DMS114 treated with DMSO at 0.1 percent for 48 hours (cell line): ENCODE measurements around the gene LRRC75B.
"Not testable (repeated sequence)": the region's sequence is repeated elsewhere in the genome, so short reads cannot be mapped to it uniquely, and the experiment has no call there.

ENCODE experiments used
- DNase-seq: peaks from one replicate; lab custom pipeline; 2025; ENCODE audit not compliant: unreplicated experiment; lab: John Stamatoyannopoulos, UW

LRRC75B gene

DNA sequence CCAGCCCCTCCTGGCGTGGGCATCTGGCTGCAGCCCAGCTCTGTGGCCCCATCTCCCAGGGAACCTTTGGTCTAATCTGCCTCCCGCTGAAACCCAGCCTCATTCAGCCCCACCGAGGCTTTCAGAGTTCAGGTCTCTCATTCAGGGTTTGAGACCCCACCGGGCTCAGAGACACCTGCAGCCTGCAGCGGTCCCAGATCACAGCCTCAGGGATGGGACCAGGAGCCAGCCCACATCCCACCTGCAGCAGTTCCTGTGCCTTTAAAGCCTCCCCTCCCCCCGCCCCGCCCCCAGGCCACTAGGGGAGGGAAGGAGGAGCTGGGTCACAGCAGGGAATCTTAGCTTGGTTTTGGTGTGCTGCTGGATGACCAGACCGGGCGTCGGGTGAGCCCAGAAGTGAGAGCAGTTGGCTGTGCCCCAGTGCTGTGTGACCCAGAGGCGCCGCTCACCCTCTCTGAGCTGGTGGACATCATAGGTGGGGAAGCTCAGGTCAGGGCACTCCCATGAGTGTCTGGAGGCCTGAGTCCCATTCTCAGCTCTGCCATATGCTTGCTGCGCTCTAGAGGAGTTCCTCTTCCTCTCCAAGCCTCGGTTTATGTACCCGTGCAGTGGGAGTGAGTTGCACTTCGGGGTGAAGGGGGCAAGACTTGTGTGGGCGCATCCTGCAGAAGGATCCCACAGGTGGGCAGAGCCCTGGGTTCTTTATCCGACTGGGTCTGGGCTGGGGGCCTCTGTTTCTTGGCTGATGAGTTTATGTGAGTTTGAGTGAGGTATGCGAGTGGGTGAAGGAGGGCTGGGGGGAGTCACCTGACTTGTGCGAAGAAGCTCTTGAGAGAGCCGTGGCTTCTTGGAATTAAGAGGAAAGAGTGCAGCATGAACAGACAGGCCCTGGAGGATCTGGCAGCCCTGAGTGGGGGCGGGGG lies 10.2 kb upstream of the LRRC75B start, which contains the start of gene GGT1:
Gene GGT1, plus strand, starts transcription at position 347 of the 923 bp plus-strand sequence. CDS start 7,889 bp downstream, outside the sequence.
- not testable (repeated sequence) for DNase-seq

DNA sequence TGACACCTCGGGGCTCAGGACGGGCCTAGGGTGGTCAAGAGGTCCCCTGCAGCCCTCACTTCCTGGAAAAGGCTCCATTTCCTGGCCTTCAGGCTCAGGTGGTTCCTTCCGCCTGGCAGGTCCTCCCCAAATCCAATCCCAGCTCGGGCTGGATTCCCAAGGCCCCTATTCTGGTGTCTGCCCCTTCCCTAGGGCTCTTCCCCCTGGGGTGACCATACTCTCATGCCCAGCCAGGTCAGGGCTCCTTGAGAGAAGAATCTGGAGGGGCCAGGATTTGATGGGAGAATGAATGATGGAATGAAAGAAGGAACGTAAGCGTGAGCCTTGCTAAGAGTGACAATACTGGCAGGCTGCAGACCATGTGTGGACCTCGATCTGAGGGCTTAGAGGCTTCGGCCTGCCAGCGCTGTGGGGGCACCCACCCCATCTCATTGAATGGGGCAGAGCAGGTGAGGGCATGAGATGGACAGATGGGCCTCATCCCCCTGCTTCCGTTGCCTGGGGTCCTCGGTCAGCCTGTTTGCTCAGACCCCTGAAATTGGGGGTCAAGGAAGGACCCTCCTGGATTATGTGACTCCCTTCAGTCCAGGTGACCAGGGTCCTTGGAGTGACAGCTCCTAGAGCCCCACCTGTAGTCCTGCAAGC lies 9.4 kb upstream of the LRRC75B start:
- not testable (repeated sequence) for DNase-seq

DNA sequence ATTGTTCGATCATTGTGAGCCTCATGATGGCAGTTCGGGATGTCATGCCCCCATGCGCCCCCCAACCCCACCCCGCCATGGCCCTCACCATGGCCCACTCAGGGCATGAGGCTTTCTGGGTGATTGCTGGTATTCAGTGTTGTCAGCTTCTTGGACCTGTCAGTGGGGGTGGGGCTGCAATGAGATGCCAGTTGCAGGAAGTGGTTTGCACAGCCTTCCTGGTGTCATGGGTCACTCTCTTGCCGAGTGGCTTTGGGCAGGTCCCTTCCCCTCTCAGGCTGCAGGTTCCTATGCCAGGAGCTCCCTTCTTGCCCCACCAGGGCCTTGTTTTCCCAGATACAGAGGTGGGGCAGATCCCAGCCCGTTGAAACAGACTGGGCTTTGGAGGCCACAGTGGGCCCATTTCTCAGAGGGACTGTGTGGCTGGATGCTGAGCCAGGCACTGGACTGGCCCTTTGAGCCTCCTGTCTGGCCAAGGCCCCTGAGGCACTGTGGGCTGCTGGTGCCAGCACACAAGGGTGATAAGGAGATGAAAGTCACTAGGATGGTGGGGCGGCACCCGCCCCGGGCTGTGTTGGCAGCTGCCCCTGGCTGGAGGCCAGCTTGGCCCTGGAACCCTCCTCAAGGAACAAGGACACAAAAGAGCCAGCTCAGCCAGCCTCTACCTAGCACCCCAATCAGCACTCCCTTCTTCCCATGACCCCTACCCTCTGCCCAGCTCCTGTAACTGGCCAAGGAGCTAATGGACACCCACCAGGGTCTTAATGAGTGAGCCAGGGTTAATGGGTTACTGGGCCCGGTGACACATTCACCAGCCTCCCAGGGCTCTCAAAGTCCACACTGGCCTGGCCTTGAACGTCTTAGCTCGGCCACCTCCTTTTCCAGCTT lies 8.6 kb upstream of the LRRC75B start:
- no peak for DNase-seq

DNA sequence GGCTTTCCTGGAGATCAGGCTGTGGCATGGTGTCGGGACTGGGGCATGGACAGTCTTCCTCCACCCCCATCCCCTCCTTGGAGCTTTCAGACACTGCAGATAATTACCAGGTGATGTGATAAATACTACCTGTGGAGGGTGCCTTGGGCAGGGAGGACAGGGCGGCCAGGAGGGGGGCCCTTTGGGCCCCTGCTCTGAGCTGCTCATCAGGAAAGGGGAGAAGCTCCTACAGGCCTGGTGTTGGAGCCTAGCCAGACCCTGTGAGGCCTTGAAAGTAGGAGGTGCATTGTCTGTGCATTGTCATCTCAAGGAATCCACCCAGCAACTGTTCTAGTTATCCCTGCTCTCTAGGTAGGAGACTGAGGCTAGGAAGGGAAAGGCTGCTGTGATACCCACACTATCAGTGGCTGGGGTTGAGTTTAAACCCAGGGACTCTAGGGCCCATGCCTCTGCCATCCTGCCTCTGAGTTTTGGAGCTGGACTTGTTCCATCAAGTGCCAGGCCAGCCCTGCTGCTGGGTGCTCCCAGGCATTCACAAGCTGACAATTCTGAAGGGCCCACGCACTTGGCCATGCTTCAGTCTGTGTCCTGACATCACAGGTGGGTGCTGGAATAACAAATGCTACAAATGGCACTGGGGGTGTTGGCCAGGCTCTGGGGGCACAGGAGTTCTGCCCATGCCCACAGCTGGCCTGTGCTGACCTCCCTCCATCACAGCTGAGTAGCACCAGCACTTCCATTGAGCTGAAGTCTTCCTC lies 7.3 kb upstream of the LRRC75B start:
- not testable (repeated sequence) for DNase-seq

DNA sequence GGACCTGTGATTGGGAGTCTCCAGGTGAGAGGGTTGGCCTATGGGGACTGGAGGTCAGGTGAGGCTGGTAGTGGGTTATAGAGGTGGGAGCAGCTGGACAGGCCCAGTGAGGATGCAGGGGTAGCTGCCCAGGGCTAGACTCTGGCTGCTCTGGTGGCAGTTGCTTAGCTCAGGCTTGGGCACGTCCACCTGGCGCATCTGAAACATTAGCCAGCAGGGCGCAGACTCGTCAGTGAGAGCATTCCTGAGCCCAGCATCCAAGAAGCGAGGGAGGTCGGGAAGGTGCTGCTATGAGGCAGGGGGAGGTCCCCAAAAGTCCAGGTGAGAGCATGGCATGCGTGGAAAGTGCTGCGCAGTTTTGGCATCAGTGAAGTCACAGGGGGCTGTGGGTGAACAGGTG lies 6.6 kb upstream of the LRRC75B start:
- DNase-seq: no peak

DNA sequence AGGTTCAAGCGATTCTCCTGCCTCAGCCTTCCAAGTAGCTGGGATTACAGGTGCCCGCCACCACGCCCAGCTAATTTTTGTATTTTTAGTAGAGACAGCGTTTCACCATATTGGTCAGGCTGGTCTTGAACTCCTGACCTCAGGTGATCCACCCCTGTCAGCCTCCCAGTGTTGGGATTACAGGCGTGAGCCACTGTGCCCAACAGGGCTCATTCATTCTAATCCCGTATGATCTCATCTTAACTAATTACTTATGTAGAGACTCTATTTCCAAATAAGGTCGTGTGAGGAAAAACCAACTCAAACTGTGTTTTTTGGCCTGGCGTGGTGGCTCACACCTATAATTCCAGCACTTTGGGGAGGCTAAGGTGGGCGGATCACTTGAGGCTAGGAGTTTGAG lies 4.2 kb upstream of the LRRC75B start:
- not testable (repeated sequence) for DNase-seq

DNA sequence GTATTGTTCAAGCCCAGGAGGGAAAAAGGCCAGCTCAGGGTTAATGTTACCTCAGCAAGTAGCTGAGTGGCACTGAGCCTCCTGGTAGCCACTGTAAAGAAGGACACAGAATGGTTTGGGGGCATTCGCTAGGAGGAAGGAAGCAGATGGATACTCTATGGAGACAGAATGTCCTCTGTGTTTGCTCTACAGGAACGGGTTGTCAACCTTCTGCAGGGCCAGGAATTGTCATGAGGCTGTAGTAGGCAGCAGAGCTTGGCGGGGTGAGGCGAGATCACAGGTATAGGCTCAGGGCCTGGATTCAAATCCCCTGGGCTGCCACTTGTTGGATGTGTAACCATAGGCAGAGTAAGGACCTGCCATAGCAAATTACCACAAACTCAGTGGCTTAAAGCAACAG lies 3.0 kb upstream of the LRRC75B start:
- DNase-seq: no peak

DNA sequence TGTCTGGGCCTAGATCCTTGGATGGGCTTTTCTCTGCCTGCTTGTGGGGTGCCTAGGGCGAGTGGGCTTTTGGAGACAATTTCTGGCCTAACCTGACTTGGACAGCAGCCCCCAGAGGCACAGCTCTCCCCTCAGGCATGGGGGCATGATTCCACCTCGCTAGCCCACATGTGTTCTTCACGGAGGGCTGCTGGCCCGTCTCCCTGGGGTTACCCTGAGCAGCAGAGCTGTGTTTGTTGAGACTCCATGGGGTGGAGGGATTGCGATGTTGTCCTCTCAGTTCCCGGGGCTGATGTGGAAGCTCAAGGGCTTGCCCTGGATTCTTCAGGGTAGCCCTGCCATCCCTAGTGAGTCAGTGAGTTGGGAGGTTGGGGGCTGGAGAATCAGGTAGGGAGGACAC lies 2.4 kb upstream of the LRRC75B start:
- DNase-seq: no peak

DNA sequence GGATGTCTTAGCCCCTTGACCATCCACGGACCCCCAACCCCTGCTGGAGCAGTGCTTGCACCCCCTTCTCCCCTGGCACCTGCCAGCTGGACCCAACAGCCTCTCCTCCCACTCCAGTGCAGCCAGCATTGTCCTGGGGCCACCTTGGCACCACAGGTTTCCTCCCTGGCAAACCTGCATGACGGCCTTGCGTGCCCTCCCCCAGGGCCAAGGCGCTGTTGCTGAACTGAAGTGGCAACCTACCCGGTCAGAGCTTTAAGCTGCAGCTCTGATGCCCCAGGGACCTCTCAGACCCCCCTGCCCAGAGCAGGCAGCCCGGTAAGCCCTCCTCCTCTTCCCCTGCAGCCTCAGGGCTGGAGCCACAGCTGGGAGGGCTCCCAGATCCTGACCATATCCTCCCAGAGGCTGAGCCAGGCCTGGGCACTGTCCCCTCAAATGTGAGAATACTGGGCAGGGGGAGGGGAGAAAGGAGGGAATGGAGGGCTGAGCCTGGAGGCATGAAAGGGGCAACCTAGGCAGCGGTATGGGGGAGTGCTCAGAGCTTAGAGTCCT lies 1.8 kb upstream of the LRRC75B start:
- DNase-seq: no peak

DNA sequence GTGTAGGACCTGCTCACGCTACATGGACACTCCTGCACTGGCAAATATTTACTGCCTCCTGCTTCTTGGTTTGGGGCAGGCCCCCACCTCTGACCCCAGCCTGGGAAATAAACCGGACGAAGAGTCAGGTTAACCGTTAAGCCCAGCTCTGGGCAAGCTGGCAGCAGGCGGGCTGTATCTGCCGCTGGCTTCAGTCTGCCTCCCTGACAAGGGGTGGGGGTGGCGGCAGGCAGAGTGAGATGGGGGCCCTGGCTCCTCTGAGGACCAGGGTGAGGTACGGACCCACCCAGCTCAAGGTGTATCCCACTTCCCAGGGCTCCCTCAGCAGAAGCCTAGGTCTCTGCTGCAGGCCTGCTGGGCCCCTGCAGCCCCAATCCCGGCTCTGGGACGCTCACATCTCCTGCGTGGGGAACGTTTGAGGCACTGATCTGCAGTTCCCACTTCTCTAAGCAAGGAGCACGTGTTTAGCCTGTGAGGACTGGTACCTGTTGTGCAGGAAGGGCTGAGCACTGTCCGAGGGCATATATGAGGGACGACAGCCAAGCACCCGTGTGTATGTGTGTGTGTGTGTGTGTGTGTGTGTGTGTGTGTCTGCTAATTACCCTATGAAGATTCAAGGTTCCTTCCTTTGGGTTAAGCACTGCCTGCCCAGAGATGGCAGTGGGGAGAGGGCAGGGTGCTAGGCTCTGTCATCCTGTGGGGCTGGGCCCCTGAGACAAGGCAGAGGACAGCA lies 1.1 kb upstream of the LRRC75B start:
- DNase-seq: no peak

DNA sequence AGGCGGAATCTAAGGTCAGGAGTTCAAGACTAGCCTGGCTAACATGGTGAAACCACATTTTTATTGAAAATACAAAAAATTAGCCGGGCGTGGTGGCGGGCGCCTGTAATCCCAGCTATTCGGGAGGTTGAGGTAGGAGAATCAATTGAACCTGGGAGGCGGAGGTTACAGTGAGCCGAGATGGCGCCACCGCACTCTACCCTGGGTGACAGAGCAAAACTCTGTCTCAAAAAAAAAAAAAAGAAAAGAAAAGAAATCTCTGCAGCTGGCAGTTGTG lies 624 bp upstream of the LRRC75B start:
- DNase-seq: not testable (repeated sequence)

DNA sequence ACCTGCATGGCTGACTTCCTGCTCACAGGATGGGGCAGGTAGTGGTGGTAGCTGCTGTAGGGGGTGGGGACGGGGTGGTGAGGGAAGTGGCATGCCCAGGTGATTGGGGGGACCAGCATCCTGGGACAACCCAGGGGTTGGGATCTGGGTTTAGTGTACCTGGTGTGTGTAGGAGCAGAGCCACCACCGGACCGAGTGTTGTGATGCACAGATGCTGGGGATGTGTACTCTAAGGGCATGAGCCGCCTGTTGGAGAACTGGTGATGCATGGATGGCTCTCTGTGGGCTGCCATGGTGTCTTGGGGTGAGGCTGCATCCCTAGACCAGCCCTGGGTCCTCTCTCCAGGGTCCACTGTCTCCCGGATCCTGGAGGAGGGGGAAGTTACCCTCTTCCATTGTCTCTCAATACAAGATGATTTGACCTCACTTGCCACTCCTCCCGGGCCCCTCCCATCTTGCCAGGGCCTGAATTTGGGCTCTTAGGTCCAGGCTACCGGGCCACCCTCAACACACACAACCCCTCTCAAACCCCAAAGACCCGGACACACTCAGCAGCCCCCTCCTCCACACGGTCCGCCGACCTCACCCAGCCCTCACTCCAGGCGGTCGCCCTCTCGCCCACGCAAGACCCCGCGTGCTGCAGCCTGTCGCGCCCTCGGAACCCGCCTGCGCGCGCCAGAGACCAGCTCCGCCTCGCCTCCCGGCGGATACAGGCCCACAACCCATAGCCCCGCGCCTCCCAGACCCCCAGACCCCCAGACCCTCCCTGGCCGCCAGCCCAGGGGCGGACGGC lies 619 bp downstream of the LRRC75B start:
- DNase-seq: no peak

DNA sequence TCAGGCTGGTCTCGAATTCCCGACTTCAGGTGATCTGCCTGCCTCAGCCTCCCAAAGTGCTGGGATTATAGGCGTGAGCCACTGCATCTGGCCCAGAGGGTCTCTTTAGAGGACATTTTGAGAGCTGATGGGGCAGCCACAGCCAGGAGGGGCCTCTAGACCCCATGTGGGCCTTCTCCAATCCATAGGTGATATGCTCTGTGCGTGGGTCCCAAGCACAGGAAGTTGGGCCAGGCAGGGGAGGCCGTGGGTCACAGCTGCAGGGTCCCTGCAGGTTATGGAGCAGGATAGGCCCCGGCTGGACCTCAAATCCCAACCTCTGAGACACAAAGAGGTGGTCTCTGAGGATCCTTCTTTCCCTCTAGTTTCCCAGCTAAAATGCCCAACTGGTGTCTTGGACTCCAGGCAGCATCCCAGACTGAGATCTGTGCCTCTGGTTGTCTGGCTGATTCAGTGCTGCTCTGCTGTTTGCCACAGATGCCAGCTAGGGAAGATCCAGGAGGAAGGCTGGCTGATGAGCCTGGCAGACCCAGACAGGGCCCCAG lies 1.5 kb downstream of the LRRC75B start:
- no peak for DNase-seq

DNA sequence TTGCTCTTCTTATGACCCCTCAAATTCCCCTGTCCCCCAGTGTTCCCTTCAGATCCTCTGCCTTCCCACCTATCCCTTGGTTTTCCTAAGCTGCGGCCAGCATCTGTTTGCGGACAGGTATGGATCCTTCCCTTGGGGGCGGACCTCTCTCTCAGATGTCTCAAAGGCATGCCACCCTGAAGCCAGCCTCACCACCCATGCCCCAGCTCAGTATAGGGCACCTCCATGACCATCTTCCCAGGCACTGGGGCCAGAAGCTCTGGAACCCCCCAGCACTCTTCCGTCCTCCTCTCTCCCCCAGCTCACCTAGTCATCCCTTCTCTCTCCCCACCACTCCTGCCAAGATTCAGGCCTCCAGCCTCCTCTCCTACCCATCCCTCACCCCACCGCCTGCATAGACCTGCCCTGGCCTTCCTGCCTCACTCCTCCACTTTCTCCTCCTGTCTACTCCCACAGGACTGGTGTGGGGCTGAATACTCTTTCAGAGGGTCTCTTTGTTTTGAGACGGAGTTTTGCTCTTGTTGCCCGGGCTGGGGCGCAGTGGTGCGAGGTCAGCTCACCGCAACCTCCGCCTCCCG lies 2.2 kb downstream of the LRRC75B start:
- DNase-seq: no peak

DNA sequence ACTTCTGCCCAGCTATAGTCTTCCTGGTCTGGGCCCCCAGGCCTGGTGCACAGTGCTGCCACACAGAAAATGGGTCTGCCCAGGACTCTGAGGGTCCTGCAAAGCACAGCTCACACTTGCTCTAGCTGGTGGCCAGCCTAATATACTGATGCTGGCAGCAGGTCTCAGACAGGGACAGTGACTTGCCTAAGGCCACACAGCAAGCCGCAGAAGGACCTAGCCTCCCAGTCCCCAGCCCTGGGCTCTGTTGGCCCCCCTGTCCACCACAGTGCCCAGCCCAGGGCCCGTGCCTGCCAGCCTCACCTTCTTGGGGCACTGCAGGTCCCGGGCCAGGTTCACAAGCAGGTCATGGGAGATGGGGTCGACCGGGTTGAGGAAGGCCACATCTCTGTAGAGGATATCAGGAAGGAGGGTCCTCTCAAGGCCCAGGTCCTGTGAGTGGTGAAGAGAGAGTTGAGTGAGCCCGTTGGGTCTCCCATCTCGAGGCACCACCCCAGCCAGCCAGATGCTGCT lies 3.3 kb downstream of the LRRC75B start:
- no peak for DNase-seq

DNA sequence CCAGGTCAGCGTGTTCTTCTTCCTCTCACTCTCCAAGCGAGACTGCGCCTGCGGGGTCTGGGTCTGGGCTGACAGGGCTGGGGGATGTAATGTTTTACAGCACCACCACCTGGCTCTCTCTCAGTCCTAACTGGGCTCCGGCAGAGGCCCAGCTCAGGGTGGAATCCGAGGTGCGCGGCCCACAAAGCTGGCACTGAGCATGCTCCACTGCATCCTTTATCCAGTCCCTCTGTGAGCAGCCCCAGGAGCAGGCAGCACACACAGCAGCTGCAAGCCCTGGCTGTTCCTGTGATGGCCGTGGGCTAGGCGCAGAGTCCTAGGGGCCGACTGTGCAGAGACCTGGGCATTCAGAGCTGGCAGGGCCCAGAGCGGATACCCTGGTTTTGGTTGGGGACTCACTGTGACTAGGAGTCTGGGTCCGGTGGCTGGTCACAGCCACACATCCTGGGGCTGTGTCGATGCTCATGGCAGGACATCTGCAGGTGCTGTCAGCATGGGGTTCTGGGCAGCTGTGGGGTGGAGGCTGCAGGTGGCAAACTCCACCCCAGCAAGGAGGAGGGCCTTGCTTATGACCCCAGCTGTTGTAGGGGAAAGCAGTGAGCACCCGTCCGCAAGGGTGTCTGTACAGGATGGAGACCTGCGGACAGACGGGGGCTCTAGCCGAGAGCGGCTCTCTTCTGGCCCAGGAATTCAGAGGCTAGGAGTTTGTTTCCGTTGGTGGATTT lies 4.0 kb downstream of the LRRC75B start:
- no peak for DNase-seq

DNA sequence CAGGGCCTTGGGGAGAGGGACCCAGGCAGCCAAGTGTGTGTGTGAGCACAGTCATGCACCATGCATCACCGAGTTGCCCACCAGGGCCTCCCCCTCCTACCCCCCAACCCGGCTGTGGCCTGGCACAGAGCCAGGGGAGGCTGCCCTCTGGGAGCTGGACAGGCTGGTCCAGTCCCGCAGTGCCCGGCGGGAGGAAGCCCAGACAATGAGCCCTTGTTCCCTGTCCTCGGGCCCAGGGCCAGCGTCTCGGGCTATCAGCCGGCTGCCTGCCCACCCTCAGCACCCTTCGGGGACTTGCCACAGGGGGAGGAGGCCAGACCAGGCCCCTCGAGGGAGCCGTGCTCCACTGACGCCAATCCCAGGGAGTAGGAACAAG lies 4.5 kb downstream of the LRRC75B start:
- no peak for DNase-seq

DNA sequence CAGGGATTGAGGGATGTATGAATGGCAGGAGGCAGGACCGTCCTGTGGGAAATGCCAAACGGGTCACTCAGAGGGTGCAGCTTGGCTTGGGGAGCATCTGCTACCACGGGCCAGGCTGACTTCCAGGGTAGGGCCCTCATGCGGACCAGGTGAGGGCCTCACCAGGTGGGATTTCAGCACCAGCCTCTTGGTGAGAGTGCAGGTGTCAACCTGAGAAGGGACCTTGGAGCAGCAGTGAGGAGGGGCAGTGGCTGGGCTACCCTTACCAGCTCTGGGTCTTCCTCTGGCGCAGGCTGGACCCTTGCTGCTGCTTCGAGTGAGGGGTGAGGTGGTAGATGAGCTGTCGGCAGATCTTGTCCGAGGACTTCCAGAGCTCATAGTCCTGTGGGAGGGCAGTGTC lies 4.9 kb downstream of the LRRC75B start:
- DNase-seq: no peak
